K562 (cell line): Measurements from ENCODE around the gene E2F1. TPM values are rescaled to one million over a fixed set of nuclear protein-coding genes. Genes with fewer than 3 reads are reported as not detected.

Experiments used
- ATAC-seq: fragments of 200-7000 bp; cut with Tn5 transposase; 3 replicates; pipeline ENCODE4 v1.9.1; 2020; ENCODE audit warnings: moderate library complexity
- BruUV-seq: library from RNA; stranded (reverse); fragments of 400-500 nt; replicated peaks from 2 replicates; lab custom pipeline; 2021; lab: Mats Ljungman, UMichigan
- CTCF ChIA-PET: fragments of 300-600 bp; formaldehyde crosslinking; extraction: SDS; loops from one replicate; lab custom pipeline; 2021; ENCODE audit warnings: low intra/inter-chr PET ratio; lab: Yijun Ruan, JAX
- POLR2A ChIA-PET: fragments of 300-600, 350-650 bp; sonication (Branson Sonifier 250); formaldehyde crosslinking; extraction: SDS; loops from one replicate; lab custom pipeline; 2021; ENCODE audit warnings: antibody characterized with exemption, inconsistent platforms; lab: Yijun Ruan, JAX
- DNase-seq, 4 experiments: peaks; one replicate each; pipeline versions ENCODE4 v3.0.0 to v3.0.0-alpha.2; 2011 to 2018; ENCODE audit warnings: low spot score in 3 of 4, mixed read lengths in 3 of 4; ENCODE audit errors: extremely low read depth in 1 of 4
- FAIRE-seq: peaks from 2 replicates; lab custom pipeline; 2011; peaks lifted over from hg19 to GRCh38; lab: Jason Lieb, UNC
- H2AFZ ChIP-seq: 2 replicates; pipeline ENCODE4 v1.6.0; 2011; ENCODE audit warnings: low read depth, low read length, control low read depth, inconsistent platforms
- H3K27ac ChIP-seq: fragments of 200-600 bp; 3 replicates; pipeline ENCODE4 v1.8.0; 2011; ENCODE audit warnings: low read depth, mild to moderate bottlenecking, control low read depth, inconsistent platforms, low read length, moderate library complexity, mixed read lengths; ENCODE audit errors: extremely low read depth
- H3K27me3 ChIP-seq, 2 experiments: fragments of 300-600 bp in 1 of 2; 2 replicates in 1 of 2; 3 replicates in 1 of 2; pipeline versions ENCODE4 v1.6.0 to v1.8.0; 2011; ENCODE audit warnings: inconsistent platforms in 2 of 2, low read length in 2 of 2, mild to moderate bottlenecking in 1 of 2, mixed read lengths in 1 of 2, moderate library complexity in 1 of 2; ENCODE audit not compliant: control insufficient read depth in 2 of 2, insufficient read depth in 2 of 2
- H3K36me3 ChIP-seq: fragments of 300-600 bp; 3 replicates; pipeline ENCODE4 v1.8.0; 2011; ENCODE audit warnings: mild to moderate bottlenecking, low read length, inconsistent platforms; ENCODE audit not compliant: control insufficient read depth, insufficient read depth
- H3K4me1 ChIP-seq, 2 experiments: fragments of 200-600 bp in 1 of 2; replicated peaks in 1 of 2; 2 replicates in 1 of 2; 3 replicates in 1 of 2; pipeline versions ENCODE4 v1.5.1 to v1.8.0; 2011; ENCODE audit warnings: inconsistent platforms in 2 of 2, low read length in 2 of 2, mild to moderate bottlenecking in 1 of 2, mixed read lengths in 1 of 2, moderate library complexity in 1 of 2; ENCODE audit not compliant: control insufficient read depth in 2 of 2, insufficient read depth in 2 of 2
- H3K4me2 ChIP-seq: 2 replicates; pipeline ENCODE4 v1.6.1; 2011; ENCODE audit warnings: low read length, control low read depth, inconsistent platforms, mixed read lengths; ENCODE audit not compliant: insufficient read depth
- H3K4me3 ChIP-seq: fragments of 200-600 bp; sonication (generic), shearing (Covaris generic); 2 replicates; pipeline ENCODE4 v1.5.1; 2016; ENCODE audit warnings: control low read depth, inconsistent platforms
- H3K79me2 ChIP-seq: fragments of 200-600 bp; 3 replicates; pipeline ENCODE4 v1.8.0; 2011; ENCODE audit warnings: low read length, inconsistent platforms; ENCODE audit not compliant: control insufficient read depth, insufficient read depth
- H3K9ac ChIP-seq, 2 experiments: 2 replicates each; pipeline versions ENCODE4 v1.6.0 to v1.6.1; 2011; ENCODE audit warnings: low read depth in 2 of 2, low read length in 2 of 2, control low read depth in 1 of 2, inconsistent platforms in 1 of 2, mild to moderate bottlenecking in 1 of 2, mixed read lengths in 1 of 2; ENCODE audit not compliant: insufficient read depth in 1 of 2
- H3K9me1 ChIP-seq: one replicate; pipeline ENCODE4 v1.6.0; 2011; ENCODE audit warnings: inconsistent platforms, mild to moderate bottlenecking, low read length, moderate library complexity; ENCODE audit not compliant: control insufficient read depth, insufficient read depth
- H3K9me3 ChIP-seq: replicated peaks from 2 replicates; pipeline ENCODE4 v1.5.1; 2011; ENCODE audit warnings: low read depth, low read length, inconsistent platforms; ENCODE audit not compliant: control insufficient read depth, insufficient read depth
- H4K20me1 ChIP-seq: replicated peaks from 2 replicates; pipeline ENCODE4 v1.6.1; 2011; ENCODE audit warnings: low read length, inconsistent platforms, mixed read lengths; ENCODE audit not compliant: control insufficient read depth, insufficient read depth
- BRF1 ChIP-seq: IDR thresholded peaks from 3 replicates; pipeline ENCODE4 v1.6.1; 2011; ENCODE audit warnings: borderline replicate concordance, mild to moderate bottlenecking; ENCODE audit not compliant: insufficient read length; ENCODE audit errors: extremely low read depth
- C11orf30 ChIP-seq: fragments of 450-650 bp; IDR thresholded peaks from 2 replicates; pipeline ENCODE4 v1.6.1; 2016; ENCODE audit warnings: low read depth, mild to moderate bottlenecking
- MAFK ChIP-seq: IDR thresholded peaks from 2 replicates; pipeline ENCODE4 v1.6.1; 2011; ENCODE audit warnings: low read length, improper control_type of control experiment
- NELFE ChIP-seq: IDR thresholded peaks from 2 replicates; pipeline ENCODE4 v1.6.1; 2011; ENCODE audit warnings: mild to moderate bottlenecking; ENCODE audit not compliant: insufficient read depth, insufficient read length
- PCBP2 ChIP-seq: fragments of 200-400 bp; formaldehyde crosslinking; IDR thresholded peaks from 2 replicates; pipeline ENCODE4 v1.6.1; 2018; ENCODE audit warnings: low read length, low read depth, mild to moderate bottlenecking, moderate library complexity; ENCODE audit not compliant: poor library complexity, severe bottlenecking
- POLR2A ChIP-seq: fragments of 450-650 bp; conservative IDR thresholded peaks from 2 replicates; pipeline ENCODE4 v1.6.1; 2016
- SAFB ChIP-seq: fragments of 200-400 bp; formaldehyde crosslinking; IDR thresholded peaks from 2 replicates; pipeline ENCODE4 v1.6.1; 2017; ENCODE audit warnings: low read depth, low read length, borderline replicate concordance
- THRAP3 ChIP-seq: fragments of 450-650 bp; IDR thresholded peaks from 2 replicates; pipeline ENCODE4 v1.6.1; 2016; ENCODE audit warnings: mild to moderate bottlenecking, inconsistent platforms, borderline replicate concordance
- ZNF316 ChIP-seq: fragments of 450-650 bp; IDR thresholded peaks from 2 replicates; pipeline ENCODE4 v1.6.1; 2016
- WGBS: fragments of 100-300 bp; shearing (Covaris generic); methylation state at CpG from one replicate; pipeline ENCODE4 v1.1.6; 2016; ENCODE audit warnings: low coverage, mixed read lengths; ENCODE audit not compliant: insufficient coverage; ENCODE audit errors: missing lambda C conversion rate; 5-methylcytosine and 5-hydroxymethylcytosine counted together
- in situ Hi-C: fragments of 300-500 bp; cut with MboI; formaldehyde crosslinking; loops from 4 replicates; pipeline ENCODE4 v1.15.0; 2018; ENCODE audit warnings: inconsistent platforms, mixed read lengths
- intact Hi-C: fragments of 100-400 bp; cut with micrococcal nuclease; formaldehyde crosslinking; loops from 2 replicates; pipeline ENCODE4 v1.14.2; 2022
- polyA plus RNA-seq, 8 experiments: library from polyadenylated mRNA; depleted of rRNA in 4 of 8; stranded (reverse) in 5 of 8; unstranded in 3 of 8; fragments of >200 nt; fragmentation: Nextera tagmentation in 2 of 8; fragmentation: Illumina TruSeq in 1 of 8; extraction: Ambion mirVana in 2 of 8; extraction: Trizol in 1 of 8; gene quantifications; 2 replicates each; pipeline versions ENCODE4 v1.2.1 to v1.2.3, GENCODE V29; 2011 to 2014; ENCODE audit warnings: inconsistent platforms in 1 of 8, missing spikeins in 1 of 8
- total RNA-seq, 7 experiments: library from RNA; depleted of rRNA in 6 of 7; stranded (reverse); fragments of >200 nt in 6 of 7; fragmentation: Illumina TruSeq in 2 of 7; extraction: Trizol in 2 of 7; gene quantifications; 2 replicates each; pipeline versions ENCODE4 v1.2.1 to v1.2.3, GENCODE V29; 2011 to 2021; ENCODE audit warnings: low replicate concordance in 1 of 7
- TF ChIP-seq, protein P1 (sequence below): sonication (generic); formaldehyde crosslinking; IDR thresholded peaks from 2 replicates; pipeline ENCODE4 v1.8.1; 2023; ENCODE audit warnings: mild to moderate bottlenecking, missing genetic modification reagents, moderate library complexity
- TF ChIP-seq, protein P2 (sequence below): fragments of 200-600 bp; sonication (generic); IDR thresholded peaks from one replicate; pipeline ENCODE4 v1.6.1; 2012; ENCODE audit warnings: mild to moderate bottlenecking, low read depth, low read length, inconsistent platforms

E2F1 gene
- total and polyA plus RNA-seq, 9 of the 15 experiments (the other 6 are each of a cell fraction or from before 2014, with no cell fraction given), result 0.14 to 30.6 (median 13.1) TPM

DNA sequence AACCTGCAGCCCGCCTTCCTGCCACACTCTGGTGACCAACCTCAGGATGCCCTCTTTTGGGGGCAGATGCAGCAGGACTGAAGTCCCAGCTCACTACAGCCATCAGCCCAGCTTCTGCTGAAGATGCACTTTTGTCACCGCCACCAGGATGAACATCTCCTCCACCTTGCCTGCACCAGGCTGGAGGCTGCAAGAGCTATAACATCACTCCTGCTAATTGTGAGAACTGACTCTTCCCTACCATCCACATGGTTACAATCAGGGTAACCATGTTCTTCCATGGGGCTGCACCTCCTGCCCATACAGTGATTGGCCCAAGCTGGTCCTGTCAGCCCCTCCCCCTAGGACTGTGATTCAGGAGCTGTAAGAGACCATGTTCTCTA lies 21.4 kb downstream of the E2F1 start:
- Histone ChIP-seq H2AFZ (no peak overlapping the region), H3K9ac (peak overlapping the region in 1 of 2 experiments; percentile 90; a peak in 2 of 4 replicates), H3K27me3 (no peaks in the 10 kb centered on the region), H3K9me3 (no peaks in the 10 kb centered on the region), H4K20me1 (peaks cover 11% of the 10 kb centered on the region; the same call in 1 of the 2 replicates), H3K9me1 (no peaks in the 10 kb centered on the region), H3K4me3 (no peak overlapping the region), H3K79me2 (peaks cover 18% of the 10 kb centered on the region), H3K36me3 (peaks cover 45% of the 10 kb centered on the region; the same call in 2 of the 3 replicates), H3K27ac (no peak overlapping the region), H3K4me1 (peaks cover 21 to 66% of the 10 kb centered on the region in 2 experiments; a peak in 4 of 5 replicates), H3K4me2 (peak overlapping the region; percentile 85; the same call in 1 of the 2 replicates)
- CTCF ChIA-PET, result no interaction called here
- FAIRE-seq (peak; percentile 82), DNase-seq (peak in 2 of 4 experiments; percentile 31 to 37), ATAC-seq (no peak)
- intact Hi-C loops, result no loop called here
- WGBS, result 100% methylated on average over 2 of the region's 2 CpGs
- no TSS peak for BruUV-seq
- POLR2A ChIA-PET, result interaction anchor here (0.6 to 5.4 kb wide), 8 partner anchors 8 to 162 kb away, joined by 3 to 51 read pairs (median 6); partner anchors contain the start of gene PXMP4
- in situ Hi-C loops, result loop anchor here (5.0 kb wide), 1 partner anchor 63 kb away; no protein-coding TSS in a partner anchor
- TF ChIP-seq NELFE, result no peak
- 0 out of 2 replicates have a peak, but pooled peaks have one; percentile 24 for TF ChIP-seq POLR2A
- TF ChIP-seq C11orf30, result peak; percentile 57
- no peak for TF ChIP-seq MAFK
- TF ChIP-seq, protein P1, sequence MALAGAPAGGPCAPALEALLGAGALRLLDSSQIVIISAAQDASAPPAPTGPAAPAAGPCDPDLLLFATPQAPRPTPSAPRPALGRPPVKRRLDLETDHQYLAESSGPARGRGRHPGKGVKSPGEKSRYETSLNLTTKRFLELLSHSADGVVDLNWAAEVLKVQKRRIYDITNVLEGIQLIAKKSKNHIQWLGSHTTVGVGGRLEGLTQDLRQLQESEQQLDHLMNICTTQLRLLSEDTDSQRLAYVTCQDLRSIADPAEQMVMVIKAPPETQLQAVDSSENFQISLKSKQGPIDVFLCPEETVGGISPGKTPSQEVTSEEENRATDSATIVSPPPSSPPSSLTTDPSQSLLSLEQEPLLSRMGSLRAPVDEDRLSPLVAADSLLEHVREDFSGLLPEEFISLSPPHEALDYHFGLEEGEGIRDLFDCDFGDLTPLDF, result no peak
- no peak for TF ChIP-seq BRF1
- no peak for TF ChIP-seq THRAP3
- TF ChIP-seq, protein P2, sequence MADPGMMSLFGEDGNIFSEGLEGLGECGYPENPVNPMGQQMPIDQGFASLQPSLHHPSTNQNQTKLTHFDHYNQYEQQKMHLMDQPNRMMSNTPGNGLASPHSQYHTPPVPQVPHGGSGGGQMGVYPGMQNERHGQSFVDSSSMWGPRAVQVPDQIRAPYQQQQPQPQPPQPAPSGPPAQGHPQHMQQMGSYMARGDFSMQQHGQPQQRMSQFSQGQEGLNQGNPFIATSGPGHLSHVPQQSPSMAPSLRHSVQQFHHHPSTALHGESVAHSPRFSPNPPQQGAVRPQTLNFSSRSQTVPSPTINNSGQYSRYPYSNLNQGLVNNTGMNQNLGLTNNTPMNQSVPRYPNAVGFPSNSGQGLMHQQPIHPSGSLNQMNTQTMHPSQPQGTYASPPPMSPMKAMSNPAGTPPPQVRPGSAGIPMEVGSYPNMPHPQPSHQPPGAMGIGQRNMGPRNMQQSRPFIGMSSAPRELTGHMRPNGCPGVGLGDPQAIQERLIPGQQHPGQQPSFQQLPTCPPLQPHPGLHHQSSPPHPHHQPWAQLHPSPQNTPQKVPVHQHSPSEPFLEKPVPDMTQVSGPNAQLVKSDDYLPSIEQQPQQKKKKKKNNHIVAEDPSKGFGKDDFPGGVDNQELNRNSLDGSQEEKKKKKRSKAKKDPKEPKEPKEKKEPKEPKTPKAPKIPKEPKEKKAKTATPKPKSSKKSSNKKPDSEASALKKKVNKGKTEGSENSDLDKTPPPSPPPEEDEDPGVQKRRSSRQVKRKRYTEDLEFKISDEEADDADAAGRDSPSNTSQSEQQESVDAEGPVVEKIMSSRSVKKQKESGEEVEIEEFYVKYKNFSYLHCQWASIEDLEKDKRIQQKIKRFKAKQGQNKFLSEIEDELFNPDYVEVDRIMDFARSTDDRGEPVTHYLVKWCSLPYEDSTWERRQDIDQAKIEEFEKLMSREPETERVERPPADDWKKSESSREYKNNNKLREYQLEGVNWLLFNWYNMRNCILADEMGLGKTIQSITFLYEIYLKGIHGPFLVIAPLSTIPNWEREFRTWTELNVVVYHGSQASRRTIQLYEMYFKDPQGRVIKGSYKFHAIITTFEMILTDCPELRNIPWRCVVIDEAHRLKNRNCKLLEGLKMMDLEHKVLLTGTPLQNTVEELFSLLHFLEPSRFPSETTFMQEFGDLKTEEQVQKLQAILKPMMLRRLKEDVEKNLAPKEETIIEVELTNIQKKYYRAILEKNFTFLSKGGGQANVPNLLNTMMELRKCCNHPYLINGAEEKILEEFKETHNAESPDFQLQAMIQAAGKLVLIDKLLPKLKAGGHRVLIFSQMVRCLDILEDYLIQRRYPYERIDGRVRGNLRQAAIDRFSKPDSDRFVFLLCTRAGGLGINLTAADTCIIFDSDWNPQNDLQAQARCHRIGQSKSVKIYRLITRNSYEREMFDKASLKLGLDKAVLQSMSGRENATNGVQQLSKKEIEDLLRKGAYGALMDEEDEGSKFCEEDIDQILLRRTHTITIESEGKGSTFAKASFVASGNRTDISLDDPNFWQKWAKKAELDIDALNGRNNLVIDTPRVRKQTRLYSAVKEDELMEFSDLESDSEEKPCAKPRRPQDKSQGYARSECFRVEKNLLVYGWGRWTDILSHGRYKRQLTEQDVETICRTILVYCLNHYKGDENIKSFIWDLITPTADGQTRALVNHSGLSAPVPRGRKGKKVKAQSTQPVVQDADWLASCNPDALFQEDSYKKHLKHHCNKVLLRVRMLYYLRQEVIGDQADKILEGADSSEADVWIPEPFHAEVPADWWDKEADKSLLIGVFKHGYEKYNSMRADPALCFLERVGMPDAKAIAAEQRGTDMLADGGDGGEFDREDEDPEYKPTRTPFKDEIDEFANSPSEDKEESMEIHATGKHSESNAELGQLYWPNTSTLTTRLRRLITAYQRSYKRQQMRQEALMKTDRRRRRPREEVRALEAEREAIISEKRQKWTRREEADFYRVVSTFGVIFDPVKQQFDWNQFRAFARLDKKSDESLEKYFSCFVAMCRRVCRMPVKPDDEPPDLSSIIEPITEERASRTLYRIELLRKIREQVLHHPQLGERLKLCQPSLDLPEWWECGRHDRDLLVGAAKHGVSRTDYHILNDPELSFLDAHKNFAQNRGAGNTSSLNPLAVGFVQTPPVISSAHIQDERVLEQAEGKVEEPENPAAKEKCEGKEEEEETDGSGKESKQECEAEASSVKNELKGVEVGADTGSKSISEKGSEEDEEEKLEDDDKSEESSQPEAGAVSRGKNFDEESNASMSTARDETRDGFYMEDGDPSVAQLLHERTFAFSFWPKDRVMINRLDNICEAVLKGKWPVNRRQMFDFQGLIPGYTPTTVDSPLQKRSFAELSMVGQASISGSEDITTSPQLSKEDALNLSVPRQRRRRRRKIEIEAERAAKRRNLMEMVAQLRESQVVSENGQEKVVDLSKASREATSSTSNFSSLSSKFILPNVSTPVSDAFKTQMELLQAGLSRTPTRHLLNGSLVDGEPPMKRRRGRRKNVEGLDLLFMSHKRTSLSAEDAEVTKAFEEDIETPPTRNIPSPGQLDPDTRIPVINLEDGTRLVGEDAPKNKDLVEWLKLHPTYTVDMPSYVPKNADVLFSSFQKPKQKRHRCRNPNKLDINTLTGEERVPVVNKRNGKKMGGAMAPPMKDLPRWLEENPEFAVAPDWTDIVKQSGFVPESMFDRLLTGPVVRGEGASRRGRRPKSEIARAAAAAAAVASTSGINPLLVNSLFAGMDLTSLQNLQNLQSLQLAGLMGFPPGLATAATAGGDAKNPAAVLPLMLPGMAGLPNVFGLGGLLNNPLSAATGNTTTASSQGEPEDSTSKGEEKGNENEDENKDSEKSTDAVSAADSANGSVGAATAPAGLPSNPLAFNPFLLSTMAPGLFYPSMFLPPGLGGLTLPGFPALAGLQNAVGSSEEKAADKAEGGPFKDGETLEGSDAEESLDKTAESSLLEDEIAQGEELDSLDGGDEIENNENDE, result no peak
- no peak for TF ChIP-seq SAFB
- no peak for TF ChIP-seq PCBP2
- peak; percentile 74 for TF ChIP-seq ZNF316
